OCI-LY1 (cell line): ENCODE results near the gene GLI2.
A peak's percentile ranks its signal among the peaks of the same experiment; 100 is the strongest.

Experiments
- H2AFZ ChIP-seq: fragments of 200-600 bp; sonication (generic), shearing (Covaris generic); 2 replicates; pipeline ENCODE4 v1.6.0; 2014; ENCODE audit warnings: antibody characterized with exemption, mild to moderate bottlenecking, low read length
- H3F3A ChIP-seq: fragments of 200-600 bp; sonication (generic), shearing (Covaris generic); 2 replicates; pipeline ENCODE4 v1.6.0; 2014; ENCODE audit warnings: mild to moderate bottlenecking, antibody characterized with exemption, low read length, moderate library complexity; ENCODE audit not compliant: insufficient read depth
- H3K27ac ChIP-seq: fragments of 200-600 bp; sonication (generic); 2 replicates; pipeline ENCODE4 v1.5.1; 2014; ENCODE audit warnings: low read length, mixed run types, mild to moderate bottlenecking, low read depth; ENCODE audit not compliant: poor library complexity, severe bottlenecking
- H3K27me3 ChIP-seq: fragments of 200-600 bp; sonication (generic); 2 replicates; pipeline ENCODE4 v1.6.0; 2014; ENCODE audit warnings: antibody characterized with exemption, mild to moderate bottlenecking, low read length, moderate library complexity; ENCODE audit not compliant: insufficient read depth
- H3K36me3 ChIP-seq: fragments of 200-600 bp; sonication (generic); 2 replicates; pipeline ENCODE4 v1.6.1; 2014; ENCODE audit warnings: mild to moderate bottlenecking, antibody characterized with exemption, low read length, moderate library complexity, mixed read lengths; ENCODE audit not compliant: insufficient read depth
- H3K4me1 ChIP-seq: fragments of 200-600 bp; sonication (generic); 2 replicates; pipeline ENCODE4 v1.5.1; 2014; ENCODE audit warnings: mild to moderate bottlenecking, low read length, moderate library complexity; ENCODE audit not compliant: insufficient read depth, severe bottlenecking
- H3K4me2 ChIP-seq: fragments of 200-600 bp; sonication (generic), shearing (Covaris generic); 2 replicates; pipeline ENCODE4 v1.6.1; 2014; ENCODE audit warnings: low read length
- H3K4me3 ChIP-seq: fragments of 200-600 bp; sonication (generic); 2 replicates; pipeline ENCODE4 v1.5.1; 2014; ENCODE audit warnings: low read length, low read depth, mild to moderate bottlenecking, mixed read lengths; ENCODE audit not compliant: poor library complexity, severe bottlenecking
- H3K79me2 ChIP-seq: fragments of 200-600 bp; shearing (Covaris generic); 2 replicates; pipeline ENCODE4 v1.6.1; 2016; ENCODE audit warnings: mixed run types, low read length, mixed read lengths; ENCODE audit not compliant: insufficient read depth
- H3K9ac ChIP-seq: fragments of 200-600 bp; sonication (generic), shearing (Covaris generic); 2 replicates; pipeline ENCODE4 v1.6.1; 2014; ENCODE audit warnings: mild to moderate bottlenecking, low read length, mixed read lengths
- H3K9me2 ChIP-seq: fragments of 200-600 bp; sonication (generic), shearing (Covaris generic); 2 replicates; pipeline ENCODE4 v1.6.1; 2014; ENCODE audit warnings: low read depth, mild to moderate bottlenecking, low read length, mixed read lengths
- H3K9me3 ChIP-seq: fragments of 200-600 bp; shearing (Covaris generic); 2 replicates; pipeline ENCODE4 v1.6.1; 2014; ENCODE audit warnings: low read length, mixed read lengths
- H4K20me1 ChIP-seq: fragments of 200-600 bp; sonication (generic), shearing (Covaris generic); 2 replicates; pipeline ENCODE4 v1.6.0; 2016; ENCODE audit warnings: mild to moderate bottlenecking, low read length; ENCODE audit not compliant: insufficient read depth
- EZH2 ChIP-seq: fragments of 200-600 bp; sonication (generic), shearing (Covaris generic); IDR thresholded peaks from 2 replicates; pipeline ENCODE4 v1.8.0; 2017; ENCODE audit warnings: borderline replicate concordance, mixed run types, mild to moderate bottlenecking, antibody characterized with exemption, low read length, moderate library complexity, mixed read lengths
- TF ChIP-seq, protein P1 (sequence below): fragments of 200-600 bp; sonication (generic), shearing (Covaris generic); IDR thresholded peaks from 2 replicates; pipeline ENCODE4 v1.5.1; 2017; ENCODE audit warnings: mild to moderate bottlenecking, antibody characterized with exemption, low read length, moderate library complexity, mixed read lengths

Gene GLI2

DNA sequence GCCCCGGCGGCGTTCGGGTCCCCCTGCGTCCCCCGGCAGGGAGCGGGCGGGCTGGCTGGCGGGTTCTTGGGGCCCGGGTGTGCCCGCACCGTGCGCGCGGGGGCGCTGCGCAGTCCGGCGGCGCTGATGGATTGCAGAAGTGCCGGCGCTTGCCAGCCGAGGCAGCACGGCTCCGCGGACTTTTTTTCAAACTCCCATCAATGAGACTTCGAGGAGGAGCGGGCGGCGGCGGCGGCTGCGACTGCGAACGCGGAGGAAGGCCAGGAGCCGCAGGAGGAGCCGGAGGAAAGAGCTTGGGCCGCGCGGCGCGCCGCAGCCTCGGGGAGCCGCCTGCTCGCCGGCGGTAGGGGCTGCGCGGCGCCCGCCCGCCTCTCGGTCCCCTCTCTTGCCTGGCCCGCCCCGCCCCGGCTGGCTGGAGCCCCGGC is at the start of gene GLI2:
Gene GLI2 (plus strand): TSS at position 123 of the 425 bp plus-strand sequence. CDS start 61,453 bp downstream, outside the sequence.
- no peaks in the 10 kb centered on the region for H3F3A ChIP-seq
- no peaks in the 10 kb centered on the region for H3K79me2 ChIP-seq
- H3K36me3 ChIP-seq: no peaks in the 10 kb centered on the region
- no peak within 1 kb of the TSS for H3K4me3 ChIP-seq
- H3K27me3 ChIP-seq: peaks cover 4% of the 10 kb centered on the region; the same call in 1 of the 2 replicates
- H3K4me2 ChIP-seq: no peak within 1 kb of the TSS
- no peak for TF ChIP-seq EZH2
- TF ChIP-seq, protein P1, sequence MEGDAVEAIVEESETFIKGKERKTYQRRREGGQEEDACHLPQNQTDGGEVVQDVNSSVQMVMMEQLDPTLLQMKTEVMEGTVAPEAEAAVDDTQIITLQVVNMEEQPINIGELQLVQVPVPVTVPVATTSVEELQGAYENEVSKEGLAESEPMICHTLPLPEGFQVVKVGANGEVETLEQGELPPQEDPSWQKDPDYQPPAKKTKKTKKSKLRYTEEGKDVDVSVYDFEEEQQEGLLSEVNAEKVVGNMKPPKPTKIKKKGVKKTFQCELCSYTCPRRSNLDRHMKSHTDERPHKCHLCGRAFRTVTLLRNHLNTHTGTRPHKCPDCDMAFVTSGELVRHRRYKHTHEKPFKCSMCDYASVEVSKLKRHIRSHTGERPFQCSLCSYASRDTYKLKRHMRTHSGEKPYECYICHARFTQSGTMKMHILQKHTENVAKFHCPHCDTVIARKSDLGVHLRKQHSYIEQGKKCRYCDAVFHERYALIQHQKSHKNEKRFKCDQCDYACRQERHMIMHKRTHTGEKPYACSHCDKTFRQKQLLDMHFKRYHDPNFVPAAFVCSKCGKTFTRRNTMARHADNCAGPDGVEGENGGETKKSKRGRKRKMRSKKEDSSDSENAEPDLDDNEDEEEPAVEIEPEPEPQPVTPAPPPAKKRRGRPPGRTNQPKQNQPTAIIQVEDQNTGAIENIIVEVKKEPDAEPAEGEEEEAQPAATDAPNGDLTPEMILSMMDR: no peak
- H3K9ac ChIP-seq: no peak within 1 kb of the TSS
- H4K20me1 ChIP-seq: no peaks in the 10 kb centered on the region
- H3K4me1 ChIP-seq: no peaks in the 10 kb centered on the region
- no peaks in the 10 kb centered on the region for H3K9me2 ChIP-seq
- no peak within 1 kb of the TSS for H2AFZ ChIP-seq
- H3K9me3 ChIP-seq: no peaks in the 10 kb centered on the region
- no peak within 1 kb of the TSS for H3K27ac ChIP-seq

DNA sequence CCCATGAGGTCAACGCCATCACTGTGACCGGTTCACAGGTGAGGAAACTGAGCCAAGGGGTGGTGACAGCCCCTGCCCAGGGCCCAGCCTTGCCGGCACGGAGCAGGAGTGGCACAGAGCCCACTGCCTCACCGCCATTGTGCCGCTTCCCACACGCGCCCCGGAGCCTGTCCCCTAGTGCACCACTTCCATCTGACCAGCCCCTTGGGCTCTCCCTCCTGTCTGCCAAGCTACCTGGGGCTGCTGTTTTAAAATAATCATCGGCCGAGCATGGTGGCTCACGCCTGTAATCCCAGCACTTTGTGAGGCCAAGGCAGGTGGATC is 49.7 kb upstream of the GLI2 start:
- Histone ChIP-seq H3K4me3 (no peak overlapping the region), H3K27me3 (0 out of 2 replicates have a peak, but pooled peaks cover 3% of the 10 kb centered on the region), H3K4me2 (no peak overlapping the region), H4K20me1 (no peaks in the 10 kb centered on the region), H3K27ac (no peak overlapping the region), H3K9me2 (no peaks in the 10 kb centered on the region), H3K4me1 (no peaks in the 10 kb centered on the region), H3K79me2 (no peaks in the 10 kb centered on the region), H3K9ac (no peak overlapping the region), H3K9me3 (no peaks in the 10 kb centered on the region), H2AFZ (no peak overlapping the region), H3F3A (no peaks in the 10 kb centered on the region), H3K36me3 (no peaks in the 10 kb centered on the region)
- TF ChIP-seq, protein P1: no peak
- TF ChIP-seq EZH2: no peak

DNA sequence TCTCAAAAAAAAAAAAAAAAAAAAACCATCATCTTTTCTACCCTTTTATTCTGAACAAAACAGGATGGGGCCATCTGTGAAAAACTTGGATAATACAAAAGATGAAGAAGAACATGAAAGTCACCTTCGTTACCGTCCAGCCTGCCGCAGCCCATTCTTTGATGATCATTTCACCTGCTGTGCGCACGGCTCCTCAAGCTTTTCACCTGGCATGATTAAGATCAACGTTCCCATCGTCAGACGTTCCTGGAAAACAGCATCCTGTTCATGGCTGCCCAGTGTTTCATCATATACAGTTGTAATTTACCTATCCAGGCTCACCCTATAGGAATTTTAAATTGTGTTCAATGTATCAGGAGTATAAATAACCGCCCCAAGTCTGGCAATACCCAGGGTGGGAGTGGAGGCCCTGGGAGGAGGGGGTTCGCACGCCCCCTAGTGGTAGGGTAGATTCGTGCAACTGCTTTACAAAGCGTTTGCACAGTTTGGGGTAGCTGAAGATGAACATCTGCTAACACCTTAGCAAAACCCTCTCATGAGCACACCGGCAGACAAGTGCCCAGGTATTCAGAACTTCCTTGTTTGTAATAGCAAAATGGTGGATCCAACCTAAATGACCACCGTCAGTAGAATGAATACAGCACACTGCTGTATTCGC is 49.0 kb upstream of the GLI2 start:
- H3F3A ChIP-seq: no peaks in the 10 kb centered on the region
- H3K79me2 ChIP-seq: no peaks in the 10 kb centered on the region
- no peaks in the 10 kb centered on the region for H3K4me1 ChIP-seq
- H3K9me3 ChIP-seq: no peaks in the 10 kb centered on the region
- no peaks in the 10 kb centered on the region for H3K36me3 ChIP-seq
- H2AFZ ChIP-seq: no peak overlapping the region
- H3K4me2 ChIP-seq: no peak overlapping the region
- H3K27ac ChIP-seq: no peak overlapping the region
- H3K27me3 ChIP-seq: 0 out of 2 replicates have a peak, but pooled peaks cover 3% of the 10 kb centered on the region
- no peaks in the 10 kb centered on the region for H3K9me2 ChIP-seq
- no peaks in the 10 kb centered on the region for H4K20me1 ChIP-seq
- H3K4me3 ChIP-seq: no peak overlapping the region
- TF ChIP-seq, protein P1: peak; percentile 69
- TF ChIP-seq EZH2: no peak
- no peak overlapping the region for H3K9ac ChIP-seq
